Uterus (tissue), 2 donors: ENCODE results near the gene XK.

Source experiments
- POLR2A ChIP-seq, 2 donors: fragments of 450-650 bp; IDR thresholded peaks; one replicate each; pipeline ENCODE4 v1.6.1; 2016; ENCODE audit warnings: antibody characterized with exemption in 2 of 2, mild to moderate bottlenecking in 1 of 2, moderate library complexity in 1 of 2
- TF ChIP-seq, protein P1 (sequence below), 4 experiments: fragments of 200-600 bp in 2 of 4; fragments of 450-650 bp in 2 of 4; sonication (generic) in 2 of 4; IDR thresholded peaks; one replicate each; pipeline ENCODE4 v1.5.1; 2016 to 2019; ENCODE audit warnings: antibody characterized with exemption in 4 of 4, mild to moderate bottlenecking in 2 of 4, moderate library complexity in 1 of 4

DNA sequence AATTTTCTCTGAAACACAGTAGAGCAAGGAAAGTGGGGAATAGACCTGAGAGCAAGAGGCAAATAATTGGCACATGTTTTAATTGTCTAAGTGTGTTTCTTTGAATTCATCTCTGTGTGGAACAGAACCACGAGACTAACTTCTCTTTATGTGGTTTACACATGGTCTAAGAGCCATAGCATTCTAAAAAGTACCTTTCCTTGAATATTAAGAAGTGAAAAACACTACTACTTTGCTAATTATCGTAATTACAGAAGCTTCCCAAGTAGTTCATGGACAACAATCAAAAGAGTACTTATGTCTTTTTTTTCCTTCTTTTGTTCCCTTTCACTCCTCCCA lies 91.4 kb downstream of the XK start:
- TF ChIP-seq, protein P1, sequence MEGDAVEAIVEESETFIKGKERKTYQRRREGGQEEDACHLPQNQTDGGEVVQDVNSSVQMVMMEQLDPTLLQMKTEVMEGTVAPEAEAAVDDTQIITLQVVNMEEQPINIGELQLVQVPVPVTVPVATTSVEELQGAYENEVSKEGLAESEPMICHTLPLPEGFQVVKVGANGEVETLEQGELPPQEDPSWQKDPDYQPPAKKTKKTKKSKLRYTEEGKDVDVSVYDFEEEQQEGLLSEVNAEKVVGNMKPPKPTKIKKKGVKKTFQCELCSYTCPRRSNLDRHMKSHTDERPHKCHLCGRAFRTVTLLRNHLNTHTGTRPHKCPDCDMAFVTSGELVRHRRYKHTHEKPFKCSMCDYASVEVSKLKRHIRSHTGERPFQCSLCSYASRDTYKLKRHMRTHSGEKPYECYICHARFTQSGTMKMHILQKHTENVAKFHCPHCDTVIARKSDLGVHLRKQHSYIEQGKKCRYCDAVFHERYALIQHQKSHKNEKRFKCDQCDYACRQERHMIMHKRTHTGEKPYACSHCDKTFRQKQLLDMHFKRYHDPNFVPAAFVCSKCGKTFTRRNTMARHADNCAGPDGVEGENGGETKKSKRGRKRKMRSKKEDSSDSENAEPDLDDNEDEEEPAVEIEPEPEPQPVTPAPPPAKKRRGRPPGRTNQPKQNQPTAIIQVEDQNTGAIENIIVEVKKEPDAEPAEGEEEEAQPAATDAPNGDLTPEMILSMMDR (IDR thresholded peaks at IDR 0.05) = no peak
- TF ChIP-seq POLR2A (IDR thresholded peaks at IDR 0.05) = no peak
